OCI-LY7 (cell line): ENCODE measurements around the gene AUTS2. TPM values are rescaled to one million over a fixed set of nuclear protein-coding genes. Genes with fewer than 3 reads are reported as not detected.
A peak's percentile ranks its signal among the peaks of the same experiment; 100 is the strongest.

ENCODE experiments used
- BruUV-seq: library from RNA; stranded (reverse); fragments of 400-500 nt; replicated peaks from 2 replicates; lab custom pipeline; 2021; lab: Mats Ljungman, UMichigan
- CTCF ChIA-PET: fragments of 300-600 bp; sonication (Branson Sonifier 250); formaldehyde crosslinking; loops from one replicate; lab custom pipeline; 2022; ENCODE audit warnings: antibody characterized with exemption; ENCODE audit not compliant: unreplicated experiment; lab: Charles Lee
- POLR2A ChIA-PET: fragments of 300-600 bp; sonication (Branson Sonifier 250); formaldehyde crosslinking; loops from one replicate; lab custom pipeline; 2022; ENCODE audit warnings: antibody characterized with exemption; lab: Charles Lee
- DNase-seq: peaks from one replicate; pipeline ENCODE4 v3.0.0-alpha.2; 2015; ENCODE audit warnings: low spot score
- H2AFZ ChIP-seq: fragments of 200-600 bp; sonication (generic), shearing (Covaris generic); 2 replicates; pipeline ENCODE4 v1.6.1; 2014; ENCODE audit warnings: mild to moderate bottlenecking, antibody characterized with exemption, low read length, moderate library complexity
- H3K27ac ChIP-seq: fragments of 200-600 bp; sonication (generic); 2 replicates; pipeline ENCODE4 v1.5.1; 2014; ENCODE audit warnings: mixed run types, low read depth, mild to moderate bottlenecking, moderate library complexity, low read length, inconsistent platforms; ENCODE audit not compliant: poor library complexity, severe bottlenecking
- H3K36me3 ChIP-seq: fragments of 200-600 bp; sonication (generic); 2 replicates; pipeline ENCODE4 v1.6.1; 2014; ENCODE audit warnings: mild to moderate bottlenecking, antibody characterized with exemption, low read length, moderate library complexity, mixed read lengths; ENCODE audit not compliant: insufficient read depth
- H3K4me1 ChIP-seq: fragments of 200-600 bp; sonication (generic); 2 replicates; pipeline ENCODE4 v1.5.1; 2014; ENCODE audit warnings: mild to moderate bottlenecking, low read length; ENCODE audit not compliant: insufficient read depth, poor library complexity, severe bottlenecking
- H3K4me2 ChIP-seq: fragments of 200-600 bp; sonication (generic); 2 replicates; pipeline ENCODE4 v1.6.1; 2014; ENCODE audit warnings: mild to moderate bottlenecking, low read length
- H3K4me3 ChIP-seq: fragments of 200-600 bp; sonication (generic); 2 replicates; pipeline ENCODE4 v1.5.1; 2014; ENCODE audit warnings: mild to moderate bottlenecking, low read depth, low read length; ENCODE audit not compliant: poor library complexity, severe bottlenecking
- H3K79me2 ChIP-seq: fragments of 200-600 bp; sonication (generic); 2 replicates; pipeline ENCODE4 v1.6.1; 2016; ENCODE audit warnings: low read depth, mild to moderate bottlenecking, low read length, moderate library complexity, mixed read lengths; ENCODE audit not compliant: insufficient read depth
- H3K9me2 ChIP-seq: fragments of 200-600 bp; sonication (generic); 2 replicates; pipeline ENCODE4 v1.6.1; 2016; ENCODE audit warnings: mild to moderate bottlenecking, low read length, mixed read lengths; ENCODE audit not compliant: insufficient read depth
- H3K9me3 ChIP-seq: fragments of 200-600 bp; sonication (generic); 2 replicates; pipeline ENCODE4 v1.6.1; 2014; ENCODE audit warnings: mild to moderate bottlenecking, mixed run types, low read length, mixed read lengths
- H4K20me1 ChIP-seq: fragments of 200-600 bp; sonication (generic); 2 replicates; pipeline ENCODE4 v1.6.1; 2014; ENCODE audit warnings: mild to moderate bottlenecking, antibody characterized with exemption, low read length, moderate library complexity, mixed read lengths; ENCODE audit not compliant: insufficient read depth
- CTCF ChIP-seq: fragments of 200-600 bp; sonication (generic); conservative IDR thresholded peaks from 2 replicates; pipeline ENCODE4 v1.5.1; 2014; ENCODE audit warnings: mild to moderate bottlenecking, antibody characterized with exemption, low read length, moderate library complexity, mixed read lengths
- EZH2phosphoT487 ChIP-seq: fragments of 200-600 bp; sonication (generic); IDR thresholded peaks from 2 replicates; pipeline ENCODE4 v1.6.1; 2018; ENCODE audit warnings: low read depth, borderline replicate concordance, mild to moderate bottlenecking, mixed run types, antibody characterized with exemption, low read length, moderate library complexity, mixed read lengths
- intact Hi-C: fragments of 100-400 bp; cut with micrococcal nuclease; formaldehyde crosslinking; loops from one replicate; pipeline ENCODE4 v1.10.0; 2022; ENCODE audit not compliant: unreplicated experiment
- total RNA-seq, 2 experiments: library from RNA; depleted of rRNA in 1 of 2; stranded (reverse); fragments of >200 nt in 1 of 2; shearing (Covaris generic) in 1 of 2; gene quantifications; 2 replicates each; pipeline ENCODE4 v1.2.3, GENCODE V29; 2014 to 2022

AUTS2 gene
- total RNA-seq, 2 experiments from 2014 or later, result 37.9 to 78.5 TPM

- H3K9me3 ChIP-seq, result peaks cover 4% of the 10 kb centered on the region; the same call in 1 of the 2 replicates
- TF ChIP-seq CTCF (peak; percentile 33; the same call in 1 of the 2 replicates), EZH2phosphoT487 (no peak)
- no peak overlapping the region for H3K27ac ChIP-seq
- CTCF ChIA-PET, result interaction anchor here (1.0 kb wide), 1 partner anchor 88 kb away, joined by 4 read pairs; no protein-coding TSS in a partner anchor
- peaks cover 18% of the 10 kb centered on the region for H3K4me1 ChIP-seq
- H3K9me2 ChIP-seq, result no peaks in the 10 kb centered on the region
- no peak for DNase-seq
- BruUV-seq, result no TSS peak
- H3K4me2 ChIP-seq, result no peak overlapping the region
- POLR2A ChIA-PET, result interaction anchor here (0.5 to 1.4 kb wide), 2 partner anchors 27 to 514 kb away, joined by 3 read pairs; no protein-coding TSS in a partner anchor
- no peaks in the 10 kb centered on the region; the same call in 1 of the 2 replicates for H4K20me1 ChIP-seq
- intact Hi-C loops, result no loop called here
- H3K4me3 ChIP-seq, result no peak overlapping the region
- H2AFZ ChIP-seq, result no peak overlapping the region
- H3K36me3 ChIP-seq, result no peaks in the 10 kb centered on the region
- no peaks in the 10 kb centered on the region for H3K79me2 ChIP-seq
Measured at GRCh38 chr7:70720191-70720873, 1122.1 kb downstream of the AUTS2 start.

DNA sequence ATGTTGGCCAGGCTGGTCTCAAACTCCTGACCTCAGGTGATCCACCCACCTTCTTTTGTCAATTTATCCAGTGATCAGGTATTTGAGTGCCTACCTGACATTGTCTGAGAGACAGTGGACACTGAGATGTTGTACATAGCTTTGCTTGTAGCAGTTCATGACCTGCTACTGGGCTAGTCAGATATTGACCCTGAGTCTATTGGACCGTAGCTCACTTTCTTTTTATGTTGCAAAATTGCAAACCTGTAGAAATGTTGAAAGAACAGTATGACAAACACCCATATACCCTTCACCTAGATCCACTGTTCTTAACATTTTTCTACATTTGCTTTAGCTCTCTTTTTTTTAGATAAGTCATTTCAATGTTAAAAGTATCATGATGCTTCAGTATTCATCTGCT is 1123.2 kb downstream of the AUTS2 start:
- ChIA-PET CTCF (interaction anchor here (0.6 kb wide), 1 partner anchor 16 kb away, joined by 4 read pairs; no protein-coding TSS in a partner anchor), POLR2A (no interaction called here)
- BruUV-seq, result no TSS peak
- intact Hi-C loops, result no loop called here
- Histone ChIP-seq H3K9me3 (no peaks in the 10 kb centered on the region), H3K27ac (no peak overlapping the region), H4K20me1 (no peaks in the 10 kb centered on the region; the same call in 1 of the 2 replicates), H3K79me2 (no peaks in the 10 kb centered on the region), H3K9me2 (no peaks in the 10 kb centered on the region), H3K4me3 (no peak overlapping the region), H3K4me2 (no peak overlapping the region), H3K4me1 (peaks cover 17% of the 10 kb centered on the region), H2AFZ (no peak overlapping the region), H3K36me3 (no peaks in the 10 kb centered on the region)
- no peak for DNase-seq
- TF ChIP-seq CTCF (no peak), EZH2phosphoT487 (no peak)

GRCh38 chr7:70723339-70723738 is 1125.1 kb downstream of the AUTS2 start:
- Histone ChIP-seq H3K27ac (no peak overlapping the region), H3K36me3 (no peaks in the 10 kb centered on the region), H3K9me2 (no peaks in the 10 kb centered on the region), H2AFZ (no peak overlapping the region), H3K4me3 (no peak overlapping the region), H3K9me3 (no peaks in the 10 kb centered on the region), H3K79me2 (no peaks in the 10 kb centered on the region), H3K4me2 (no peak overlapping the region), H4K20me1 (no peaks in the 10 kb centered on the region; the same call in 1 of the 2 replicates), H3K4me1 (no peaks in the 10 kb centered on the region)
- no peak for DNase-seq
- intact Hi-C loops, result no loop called here
- BruUV-seq, result no TSS peak
- TF ChIP-seq EZH2phosphoT487 (no peak), CTCF (no peak)
- ChIA-PET CTCF (no interaction called here), POLR2A (interaction anchor here (0.7 kb wide), 1 partner anchor 1026 kb away, joined by 3 read pairs; no protein-coding TSS in a partner anchor)
